Natural killer cell (primary cell): ENCODE measurements around the gene SLC25A11. TPM values are rescaled to one million over a fixed set of nuclear protein-coding genes. Genes with fewer than 3 reads are reported as not detected.

Experiments
- ATAC-seq, 3 donors: fragments of 150-1000 bp in 2 of 3; fragments of 200-7000 bp in 1 of 3; cut with Tn5 transposase; 1 replicate in 1 of 3; 2 replicates in 2 of 3; pipeline ENCODE4 v1.10.0; 2021; ENCODE audit warnings: mild to moderate bottlenecking in 2 of 3, moderate library complexity in 2 of 3
- DNase-seq, 2 donors: peaks; one replicate each; pipeline versions ENCODE4 v3.0.0 to v3.0.0-alpha.2; 2013 to 2021; ENCODE audit warnings: mixed read lengths in 1 of 2
- H3K27ac ChIP-seq: one replicate; pipeline ENCODE4 v1.5.1; 2013; ENCODE audit warnings: mild to moderate bottlenecking, low read length
- H3K27me3 ChIP-seq: one replicate; pipeline ENCODE4 v1.6.1; 2013; ENCODE audit warnings: low read length; ENCODE audit not compliant: control insufficient read depth, insufficient read depth
- H3K36me3 ChIP-seq: one replicate; pipeline ENCODE4 v1.6.1; 2013; ENCODE audit warnings: low read length; ENCODE audit not compliant: control insufficient read depth, insufficient read depth
- H3K4me1 ChIP-seq: one replicate; pipeline ENCODE4 v1.6.1; 2013; ENCODE audit warnings: low read length; ENCODE audit not compliant: control insufficient read depth, insufficient read depth
- H3K4me3 ChIP-seq: one replicate; pipeline ENCODE4 v1.5.1; 2013; ENCODE audit warnings: low read length
- H3K9me3 ChIP-seq: one replicate; pipeline ENCODE4 v1.6.1; 2013; ENCODE audit warnings: low read length; ENCODE audit not compliant: control insufficient read depth, insufficient read depth
- H3K27ac Mint-ChIP-seq, 2 donors: one replicate each; pipeline ENCODE4 v1.8.0; 2022; ENCODE audit warnings: mild to moderate bottlenecking in 2 of 2, mixed read lengths in 2 of 2, moderate library complexity in 1 of 2
- H3K27me3 Mint-ChIP-seq, 2 donors: one replicate each; pipeline ENCODE4 v1.8.0; 2022; ENCODE audit warnings: low read depth in 2 of 2, mixed read lengths in 2 of 2
- H3K36me3 Mint-ChIP-seq: one replicate; pipeline ENCODE4 v1.8.0; 2022; ENCODE audit warnings: mixed read lengths
- H3K4me1 Mint-ChIP-seq, 2 donors: one replicate each; pipeline ENCODE4 v1.8.0; 2022; ENCODE audit warnings: mixed read lengths in 2 of 2
- H3K4me3 Mint-ChIP-seq: one replicate; pipeline ENCODE4 v1.8.0; 2022; ENCODE audit warnings: mild to moderate bottlenecking, moderate library complexity, mixed read lengths
- H3K9me3 Mint-ChIP-seq, 2 donors: one replicate each; pipeline ENCODE4 v1.8.0; 2022; ENCODE audit warnings: mixed read lengths in 2 of 2
- CTCF ChIP-seq: fragments of 200-600 bp; IDR thresholded peaks from one replicate; pipeline ENCODE4 v1.8.0; 2022; ENCODE audit warnings: antibody characterized with exemption
- WGBS: methylation state at CpG from one replicate; pipeline ENCODE4 v1.1.7; 2013; ENCODE audit warnings: missing lambda C conversion rate; ENCODE audit not compliant: insufficient coverage; 5-methylcytosine and 5-hydroxymethylcytosine counted together
- intact Hi-C: fragments of 100-400 bp; cut with micrococcal nuclease; formaldehyde crosslinking; loops from one replicate; pipeline ENCODE4 v1.14.2; 2022
- total RNA-seq, 4 donors: library from RNA; stranded (reverse); fragments of 120-200 nt in 1 of 4; gene quantifications; one replicate each; pipeline versions ENCODE4 v1.2.3 to v1.2.4, GENCODE V29; 2013 to 2022

The SLC25A11 gene
- total RNA-seq, 3 donors from 2014 or later (not counting 1 experiment from before 2014, with no cell fraction given) = 34.7 to 47.5 (median 42.5) TPM

GRCh38 chr17:4974115-4974670, 34.3 kb upstream of the SLC25A11 start:
- Histone ChIP-seq H3K4me1 (peaks cover 14% of the 10 kb centered on the region), H3K9me3 (no peaks in the 10 kb centered on the region), H3K27ac (no peak overlapping the region), H3K4me3 (no peak overlapping the region), H3K27me3 (no peaks in the 10 kb centered on the region), H3K36me3 (peaks cover 64% of the 10 kb centered on the region)
- no peak overlapping the region for H3K27ac Mint-ChIP-seq
- no peak overlapping the region for H3K4me3 Mint-ChIP-seq
- TF ChIP-seq CTCF = no peak
- no peaks in the 10 kb centered on the region for H3K36me3 Mint-ChIP-seq
- intact Hi-C loops = no loop called here
- no peak for ATAC-seq
- H3K4me1 Mint-ChIP-seq = peaks cover 0 to 14% of the 10 kb centered on the region in 2 donors
- DNase-seq = no peak
- no peaks in the 10 kb centered on the region for H3K9me3 Mint-ChIP-seq
- WGBS = 91% methylated on average over 9 of the region's 9 CpGs
- no peaks in the 10 kb centered on the region for H3K27me3 Mint-ChIP-seq

GRCh38 chr17:4973256-4974114, 33.6 kb upstream of the SLC25A11 start:
- Mint-ChIP-seq H3K27me3 (no peaks in the 10 kb centered on the region), H3K4me3 (no peak overlapping the region), H3K9me3 (no peaks in the 10 kb centered on the region), H3K4me1 (peaks cover 0 to 14% of the 10 kb centered on the region in 2 donors), H3K36me3 (no peaks in the 10 kb centered on the region), H3K27ac (peak overlapping the region in 1 of 2 donors; percentile 48)
- H3K27ac ChIP-seq = no peak overlapping the region
- ATAC-seq (peak in 1 of 3 donors; percentile 7), DNase-seq (no peak)
- peaks cover 19% of the 10 kb centered on the region for H3K4me1 ChIP-seq
- H3K9me3 ChIP-seq = no peaks in the 10 kb centered on the region
- intact Hi-C loops = no loop called here
- no peak overlapping the region for H3K4me3 ChIP-seq
- TF ChIP-seq CTCF = no peak
- H3K27me3 ChIP-seq = no peaks in the 10 kb centered on the region
- WGBS = 95% methylated on average over 10 of the region's 10 CpGs
- peaks cover 59% of the 10 kb centered on the region for H3K36me3 ChIP-seq

GRCh38 chr17:4972752-4973151, 32.9 kb upstream of the SLC25A11 start:
- WGBS = 98% methylated on average over 12 of the region's 12 CpGs
- H3K4me1 Mint-ChIP-seq = peaks cover 0 to 14% of the 10 kb centered on the region in 2 donors
- no peaks in the 10 kb centered on the region for H3K27me3 ChIP-seq
- no peaks in the 10 kb centered on the region for H3K9me3 Mint-ChIP-seq
- intact Hi-C loops = no loop called here
- H3K27ac ChIP-seq = no peak overlapping the region
- TF ChIP-seq CTCF = no peak
- H3K27ac Mint-ChIP-seq = peak overlapping the region in 1 of 2 donors; percentile 48
- ATAC-seq = no peak
- H3K4me1 ChIP-seq = peaks cover 21% of the 10 kb centered on the region
- no peak overlapping the region for H3K4me3 ChIP-seq
- no peak overlapping the region for H3K4me3 Mint-ChIP-seq
- H3K36me3 ChIP-seq = peaks cover 52% of the 10 kb centered on the region
- H3K27me3 Mint-ChIP-seq = no peaks in the 10 kb centered on the region
- H3K36me3 Mint-ChIP-seq = no peaks in the 10 kb centered on the region
- no peaks in the 10 kb centered on the region for H3K9me3 ChIP-seq
- no peak for DNase-seq
